Endothelial cell of umbilical vein (primary cell): Measurements from ENCODE around the gene INPP5F. TPM values are rescaled to one million over a fixed set of nuclear protein-coding genes. Genes with fewer than 3 reads are reported as not detected.
A peak's percentile ranks its signal among the peaks of the same experiment; 100 is the strongest.

Source experiments
- BruUV-seq: library from RNA; stranded (reverse); fragments of 400-500 nt; replicated peaks from 2 replicates; lab custom pipeline; 2021; lab: Mats Ljungman, UMichigan
- CTCF ChIA-PET: fragments of 300-600, 350-600 bp; sonication (Branson Sonifier 250); formaldehyde crosslinking; loops from one replicate; lab custom pipeline; 2021; ENCODE audit warnings: antibody characterized with exemption, inconsistent platforms; lab: Charles Lee
- POLR2A ChIA-PET: fragments of 300-600, 350-600 bp; sonication (Branson Sonifier 250); formaldehyde crosslinking; loops from one replicate; lab custom pipeline; 2021; ENCODE audit warnings: antibody characterized with exemption, inconsistent platforms; lab: Charles Lee
- DNase-seq: peaks from one replicate; pipeline ENCODE4 v3.0.0-alpha.2; 2011; ENCODE audit warnings: low read depth, low spot score
- FAIRE-seq: peaks from 2 replicates; lab custom pipeline; 2011; peaks lifted over from hg19 to GRCh38; lab: Jason Lieb, UNC
- H2AFZ ChIP-seq: 2 replicates; pipeline ENCODE4 v1.6.0; 2012; ENCODE audit warnings: low read depth, low read length, control low read depth, inconsistent platforms
- H3K27ac ChIP-seq: 2 replicates; pipeline ENCODE4 v1.5.1; 2011; ENCODE audit warnings: low read depth, mild to moderate bottlenecking, control low read depth, low read length, moderate library complexity; ENCODE audit not compliant: insufficient read depth
- H3K27me3 ChIP-seq, 2 experiments: 2 replicates each; pipeline versions ENCODE4 v1.6.0 to v1.6.1; 2011; ENCODE audit warnings: low read length in 2 of 2, mixed read lengths in 1 of 2; ENCODE audit not compliant: control insufficient read depth in 2 of 2, insufficient read depth in 2 of 2
- H3K36me3 ChIP-seq, 2 experiments: 2 replicates in 1 of 2; 3 replicates in 1 of 2; pipeline ENCODE4 v1.5.1; 2011; ENCODE audit warnings: low read length in 2 of 2, mild to moderate bottlenecking in 1 of 2, moderate library complexity in 1 of 2; ENCODE audit not compliant: control insufficient read depth in 2 of 2, insufficient read depth in 2 of 2; ENCODE audit errors: extremely low read depth in 1 of 2
- H3K4me1 ChIP-seq: 3 replicates; pipeline ENCODE4 v1.5.1; 2011; ENCODE audit warnings: mild to moderate bottlenecking, low read length; ENCODE audit not compliant: control insufficient read depth, insufficient read depth; ENCODE audit errors: extremely low read depth
- H3K4me2 ChIP-seq: 2 replicates; pipeline ENCODE4 v1.6.1; 2011; ENCODE audit warnings: low read length, control low read depth, mixed read lengths; ENCODE audit not compliant: insufficient read depth
- H3K4me3 ChIP-seq, 3 experiments: fragments of 200-600 bp in 1 of 3; sonication (generic), shearing (Covaris generic) in 1 of 3; replicated peaks in 1 of 3; 2 replicates each; pipeline ENCODE4 v1.5.1; 2011 to 2016; ENCODE audit warnings: control low read depth in 3 of 3, low read length in 3 of 3, mild to moderate bottlenecking in 2 of 3, inconsistent platforms in 1 of 3, low read depth in 1 of 3, moderate library complexity in 1 of 3; ENCODE audit not compliant: insufficient read depth in 1 of 3
- H3K79me2 ChIP-seq: 2 replicates; pipeline ENCODE4 v1.6.0; 2012; ENCODE audit warnings: low read length, inconsistent platforms; ENCODE audit not compliant: control insufficient read depth, insufficient read depth
- H3K9ac ChIP-seq: replicated peaks from 2 replicates; pipeline ENCODE3; 2011; ENCODE audit warnings: low read length, control low read depth; ENCODE audit not compliant: insufficient read depth; ENCODE audit errors: extremely low read depth
- H3K9me1 ChIP-seq: replicated peaks from 3 replicates; pipeline ENCODE4 v1.6.0; 2011; ENCODE audit warnings: mild to moderate bottlenecking, low read length; ENCODE audit not compliant: control insufficient read depth, insufficient read depth; ENCODE audit errors: extremely low read depth
- H3K9me3 ChIP-seq: replicated peaks from 2 replicates; pipeline ENCODE4 v1.5.1; 2012; ENCODE audit warnings: low read length, inconsistent platforms; ENCODE audit not compliant: control insufficient read depth, insufficient read depth
- H4K20me1 ChIP-seq: replicated peaks from 2 replicates; pipeline ENCODE3; 2011; ENCODE audit warnings: mild to moderate bottlenecking, low read length; ENCODE audit not compliant: control insufficient read depth, insufficient read depth; ENCODE audit errors: extremely low read depth
- CTCF ChIP-seq, 2 donors: IDR thresholded peaks; 1 replicate in 1 of 2; 2 replicates in 1 of 2; pipeline ENCODE4 v1.5.1; 2011; ENCODE audit warnings: low read length in 2 of 2, mild to moderate bottlenecking in 2 of 2, moderate library complexity in 2 of 2, control low read depth in 1 of 2, inconsistent platforms in 1 of 2, low read depth in 1 of 2; ENCODE audit not compliant: insufficient read depth in 1 of 2; ENCODE audit errors: extremely low read depth in 1 of 2
- EZH2 ChIP-seq: IDR thresholded peaks from 2 replicates; pipeline ENCODE4 v1.6.1; 2012; ENCODE audit warnings: borderline replicate concordance, low read depth, mild to moderate bottlenecking, moderate library complexity, low read length, inconsistent platforms; ENCODE audit not compliant: severe bottlenecking
- FOS ChIP-seq: IDR thresholded peaks from 2 replicates; pipeline ENCODE4 v1.6.1; 2011; ENCODE audit warnings: mild to moderate bottlenecking, low read length, moderate library complexity, borderline replicate concordance; ENCODE audit not compliant: insufficient read depth
- GATA2 ChIP-seq: IDR thresholded peaks from 2 replicates; pipeline ENCODE4 v1.7.0; 2011; ENCODE audit warnings: low read depth, mild to moderate bottlenecking, moderate library complexity, mixed read lengths, low read length; ENCODE audit not compliant: insufficient read length, insufficient read depth
- JUN ChIP-seq: IDR thresholded peaks from 2 replicates; pipeline ENCODE4 v1.6.1; 2011; ENCODE audit warnings: borderline replicate concordance, low read depth; ENCODE audit not compliant: insufficient read length, insufficient read depth
- MAX ChIP-seq: IDR thresholded peaks from 2 replicates; pipeline ENCODE4 v1.6.1; 2011; ENCODE audit not compliant: insufficient read depth, insufficient read length
- MYC ChIP-seq: IDR thresholded peaks from one replicate; pipeline ENCODE4 v1.6.1; 2011; ENCODE audit warnings: mild to moderate bottlenecking, low read depth, low read length
- POLR2A ChIP-seq: IDR thresholded peaks from 2 replicates; pipeline ENCODE4 v1.6.1; 2012; ENCODE audit warnings: low read depth, mild to moderate bottlenecking, control low read depth, low read length
- POLR2AphosphoS5 ChIP-seq: IDR thresholded peaks from 2 replicates; pipeline ENCODE4 v1.6.1; 2012; ENCODE audit warnings: low read depth, mild to moderate bottlenecking, control low read depth, low read length, moderate library complexity; ENCODE audit not compliant: insufficient read depth
- dilution Hi-C: fragments of 300-500 bp; cut with MboI; formaldehyde crosslinking; loops from one replicate; pipeline ENCODE4 v1.15.0; 2019; ENCODE audit warnings: low sequenced_read_pairs; ENCODE audit not compliant: extremely low pct_ligation_motif_present
- intact Hi-C: fragments of 100-400 bp; cut with micrococcal nuclease; formaldehyde crosslinking; loops from one replicate; pipeline ENCODE4 v1.10.0; 2022
- polyA plus RNA-seq, 4 experiments: library from polyadenylated mRNA; depleted of rRNA in 3 of 4; stranded (reverse) in 3 of 4; unstranded in 1 of 4; fragments of >200 nt; gene quantifications; 2 replicates each; pipeline versions ENCODE4 v1.2.1 to v1.2.3, GENCODE V29; 2011 to 2012; ENCODE audit warnings: missing spikeins in 1 of 4
- total RNA-seq: library from RNA; stranded (reverse); gene quantifications from 2 replicates; pipeline ENCODE4 v1.2.3, GENCODE V29; 2021

INPP5F gene
- total and polyA plus RNA-seq, 2 donors (not counting 3 experiments of a cell fraction or from before 2014, with no cell fraction given), result 6.1 to 20.3 TPM

GRCh38 chr10:119812684-119813083, 86.8 kb downstream of the INPP5F start:
- no peaks in the 10 kb centered on the region for H4K20me1 ChIP-seq
- no peaks in the 10 kb centered on the region for H3K79me2 ChIP-seq
- CTCF ChIA-PET, result interaction anchor here (0.6 to 2.8 kb wide), 6 partner anchors 10 to 142 kb away, joined by 3 to 26 read pairs (median 4); no protein-coding TSS in a partner anchor
- no peaks in the 10 kb centered on the region for H3K9me3 ChIP-seq
- peaks cover 9% of the 10 kb centered on the region for H3K4me1 ChIP-seq
- H3K27ac ChIP-seq, result no peak overlapping the region
- no peak overlapping the region for H3K4me3 ChIP-seq
- FAIRE-seq, result peak; percentile 86
- H3K9ac ChIP-seq, result no peak overlapping the region
- no peaks in the 10 kb centered on the region for H3K27me3 ChIP-seq
- no peak overlapping the region for H2AFZ ChIP-seq
- peak overlapping the region; percentile 42 for H3K4me2 ChIP-seq
- POLR2A ChIA-PET, result no interaction called here
- dilution Hi-C loops, result no loop called here
- H3K9me1 ChIP-seq, result no peaks in the 10 kb centered on the region
- no peak for TF ChIP-seq CTCF (IDR thresholded peaks at IDR 0.05; ENCODE audit: extremely low read depth in 1 of 2, insufficient read depth in 1 of 2, low read depth in 1 of 2, low read length in 2 of 2)
- TF ChIP-seq MYC, result no peak
- no peak for TF ChIP-seq EZH2
- TF ChIP-seq MAX, result no peak
- TF ChIP-seq JUN, result no peak
- no peak for TF ChIP-seq POLR2AphosphoS5
- no peak for TF ChIP-seq GATA2
- no peak for TF ChIP-seq FOS
- no peak for TF ChIP-seq POLR2A
- BruUV-seq, result no TSS peak
- H3K36me3 ChIP-seq, result no peaks in the 10 kb centered on the region
- DNase-seq, result peak; percentile 64
- intact Hi-C loops, result loop anchor here (2.0 kb wide), 1 partner anchor 42 kb away; no protein-coding TSS in a partner anchor
